Measurements from ENCODE around the gene TRPM3. TPM values are rescaled to one million over a fixed set of nuclear protein-coding genes. Genes with fewer than 3 reads are reported as not detected.

Gene TRPM3
- polyA plus RNA-seq, 3 donors: not detected

- no peak overlapping the region for H3K9ac ChIP-seq (ENCODE audit: insufficient read depth, low read length, poor library complexity, severe bottlenecking)
- TF ChIP-seq, protein P1, sequence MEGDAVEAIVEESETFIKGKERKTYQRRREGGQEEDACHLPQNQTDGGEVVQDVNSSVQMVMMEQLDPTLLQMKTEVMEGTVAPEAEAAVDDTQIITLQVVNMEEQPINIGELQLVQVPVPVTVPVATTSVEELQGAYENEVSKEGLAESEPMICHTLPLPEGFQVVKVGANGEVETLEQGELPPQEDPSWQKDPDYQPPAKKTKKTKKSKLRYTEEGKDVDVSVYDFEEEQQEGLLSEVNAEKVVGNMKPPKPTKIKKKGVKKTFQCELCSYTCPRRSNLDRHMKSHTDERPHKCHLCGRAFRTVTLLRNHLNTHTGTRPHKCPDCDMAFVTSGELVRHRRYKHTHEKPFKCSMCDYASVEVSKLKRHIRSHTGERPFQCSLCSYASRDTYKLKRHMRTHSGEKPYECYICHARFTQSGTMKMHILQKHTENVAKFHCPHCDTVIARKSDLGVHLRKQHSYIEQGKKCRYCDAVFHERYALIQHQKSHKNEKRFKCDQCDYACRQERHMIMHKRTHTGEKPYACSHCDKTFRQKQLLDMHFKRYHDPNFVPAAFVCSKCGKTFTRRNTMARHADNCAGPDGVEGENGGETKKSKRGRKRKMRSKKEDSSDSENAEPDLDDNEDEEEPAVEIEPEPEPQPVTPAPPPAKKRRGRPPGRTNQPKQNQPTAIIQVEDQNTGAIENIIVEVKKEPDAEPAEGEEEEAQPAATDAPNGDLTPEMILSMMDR (IDR thresholded peaks at IDR 0.05): no peak
- no peak overlapping the region for H3K4me2 ChIP-seq (replicated peaks; ENCODE audit: extremely low read depth, low read length, poor library complexity, severe bottlenecking)
- H4K20me1 ChIP-seq (ENCODE audit: insufficient read depth, low read length): no peaks in the 10 kb centered on the region
- Mint-ChIP-seq H3K4me3 (no peak overlapping the region), H3K36me3 (no peaks in the 10 kb centered on the region), H3K4me1 (no peaks in the 10 kb centered on the region), H3K27me3 (ENCODE audit: low read depth in 3 of 3) (peaks cover 1 to 2% (median 1%) of the 10 kb centered on the region in 3 donors), H3K9me3 (no peaks in the 10 kb centered on the region), H3K27ac (no peak overlapping the region)
- 75% methylated on average over 3 of the region's 4 CpGs for WGBS (ENCODE audit: insufficient coverage)
- H3K4me1 ChIP-seq (ENCODE audit: control insufficient read depth in 1 of 2, insufficient read depth in 2 of 2, low read length in 2 of 2): no peaks in the 10 kb centered on the region
- H3K27ac ChIP-seq (ENCODE audit: low read depth in 1 of 2, low read length in 2 of 2): no peak overlapping the region
- no peak overlapping the region for H3K4me3 ChIP-seq (replicated peaks in 1 of 3; ENCODE audit: low read depth in 2 of 3, low read length in 3 of 3)
- no peaks in the 10 kb centered on the region for H3K9me3 ChIP-seq (replicated peaks in 1 of 2; ENCODE audit: control insufficient read depth in 1 of 2, insufficient read depth in 1 of 2, low read length in 2 of 2)
- H3K27me3 ChIP-seq (ENCODE audit: control insufficient read depth in 2 of 2, insufficient read depth in 2 of 2, low read length in 2 of 2): no peaks in the 10 kb centered on the region
- intact Hi-C loops (cut with micrococcal nuclease): no loop called here
- H3K36me3 ChIP-seq (replicated peaks in 1 of 2; ENCODE audit: control insufficient read depth in 1 of 2, insufficient read depth in 2 of 2, low read length in 2 of 2): no peaks in the 10 kb centered on the region
- no peak for DNase-seq
- no peak overlapping the region for H2AFZ ChIP-seq (ENCODE audit: insufficient read depth, low read depth, low read length, poor library complexity, severe bottlenecking)
- no peaks in the 10 kb centered on the region for H3K79me2 ChIP-seq (ENCODE audit: insufficient read depth, low read length)
These were observed 441.6 kb downstream of the TRPM3 start for GRCh38 chr9:70679845-70680244.

DNA sequence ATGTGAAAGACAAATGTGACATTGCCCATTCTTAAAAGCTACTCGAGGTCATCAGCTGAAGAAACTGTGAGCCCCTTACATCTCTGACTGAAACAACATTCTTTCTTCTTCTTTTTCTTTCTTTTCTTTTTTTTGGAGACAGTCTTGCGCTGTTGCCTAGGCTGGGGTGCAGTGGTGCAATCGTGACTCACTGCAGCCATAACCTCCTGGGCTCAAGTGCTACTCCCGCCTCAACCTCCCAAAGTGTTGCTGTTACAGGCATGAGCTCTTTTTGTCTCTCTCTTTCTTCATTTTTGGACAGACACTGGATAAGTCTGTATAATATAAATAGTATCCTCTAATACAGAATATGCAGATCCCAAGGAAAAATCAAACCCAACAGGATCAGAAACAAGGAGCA, 443.3 kb downstream of the TRPM3 start:
- intact Hi-C loops (cut with micrococcal nuclease): no loop called here
- no peaks in the 10 kb centered on the region for H3K4me1 Mint-ChIP-seq

More for the DNA sequence above, 443.3 kb downstream of the TRPM3 start:
- Histone ChIP-seq H2AFZ (ENCODE audit: insufficient read depth, low read depth, low read length, poor library complexity, severe bottlenecking) (no peak overlapping the region), H3K9ac (ENCODE audit: insufficient read depth, low read length, poor library complexity, severe bottlenecking) (no peak overlapping the region), H3K4me1 (ENCODE audit: control insufficient read depth in 1 of 2, insufficient read depth in 2 of 2, low read length in 2 of 2) (no peaks in the 10 kb centered on the region), H3K36me3 (replicated peaks in 1 of 2; ENCODE audit: control insufficient read depth in 1 of 2, insufficient read depth in 2 of 2, low read length in 2 of 2) (no peaks in the 10 kb centered on the region), H3K9me3 (replicated peaks in 1 of 2; ENCODE audit: control insufficient read depth in 1 of 2, insufficient read depth in 1 of 2, low read length in 2 of 2) (no peaks in the 10 kb centered on the region), H3K27ac (ENCODE audit: low read depth in 1 of 2, low read length in 2 of 2) (no peak overlapping the region), H3K4me3 (replicated peaks in 1 of 3; ENCODE audit: low read depth in 2 of 3, low read length in 3 of 3) (no peak overlapping the region), H3K27me3 (ENCODE audit: control insufficient read depth in 2 of 2, insufficient read depth in 2 of 2, low read length in 2 of 2) (no peaks in the 10 kb centered on the region), H4K20me1 (ENCODE audit: insufficient read depth, low read length) (no peaks in the 10 kb centered on the region), H3K4me2 (replicated peaks; ENCODE audit: extremely low read depth, low read length, poor library complexity, severe bottlenecking) (no peak overlapping the region), H3K79me2 (ENCODE audit: insufficient read depth, low read length) (no peaks in the 10 kb centered on the region)
- Mint-ChIP-seq H3K27me3 (ENCODE audit: low read depth in 3 of 3) (peaks cover 1 to 2% (median 1%) of the 10 kb centered on the region in 3 donors), H3K9me3 (no peaks in the 10 kb centered on the region), H3K4me3 (no peak overlapping the region), H3K27ac (no peak overlapping the region), H3K36me3 (no peaks in the 10 kb centered on the region)
- WGBS (ENCODE audit: insufficient coverage): 91% methylated on average over 3 of the region's 4 CpGs
- no peak for DNase-seq
- TF ChIP-seq, protein P1 (IDR thresholded peaks at IDR 0.05): no peak

All from CD14-positive monocyte (primary cell).